ENCODE measurements around the gene MIER2.
A peak's percentile ranks its signal among the peaks of the same experiment; 100 is the strongest.
"Not testable (repeated sequence)": the region's sequence is repeated elsewhere in the genome, so short reads cannot be mapped to it uniquely, and the experiment has no call there.

The MIER2 gene

DNA sequence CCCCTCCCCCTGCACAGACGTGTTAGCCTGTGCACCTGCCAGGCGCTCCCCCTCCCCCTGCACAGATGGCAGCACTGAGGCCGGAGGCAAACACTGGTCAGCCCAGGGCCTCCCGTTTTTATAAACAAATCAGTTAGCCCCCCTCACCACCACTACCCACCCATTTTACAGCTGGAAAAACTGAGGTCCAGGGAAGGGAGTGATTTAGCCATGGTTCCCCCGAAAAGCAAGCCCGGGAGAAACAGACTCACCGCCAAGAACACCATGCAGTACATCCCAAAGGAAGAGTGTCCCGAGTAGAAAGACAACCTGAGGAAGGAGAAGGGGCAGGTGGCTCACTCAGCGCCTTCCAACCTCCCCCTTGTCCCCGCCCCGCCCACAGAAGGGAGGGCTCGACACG is 62.1 kb downstream of the MIER2 start:
- ATAC-seq (no peak), DNase-seq (ENCODE audit: low spot score in 2 of 2) (no peak)
- H3K27ac Mint-ChIP-seq: no peak overlapping the region
- H3K4me1 Mint-ChIP-seq: no peaks in the 10 kb centered on the region
- H3K9me3 Mint-ChIP-seq: no peaks in the 10 kb centered on the region
- H3K36me3 Mint-ChIP-seq: no peaks in the 10 kb centered on the region
- H3K4me3 Mint-ChIP-seq: no peak overlapping the region

DNA sequence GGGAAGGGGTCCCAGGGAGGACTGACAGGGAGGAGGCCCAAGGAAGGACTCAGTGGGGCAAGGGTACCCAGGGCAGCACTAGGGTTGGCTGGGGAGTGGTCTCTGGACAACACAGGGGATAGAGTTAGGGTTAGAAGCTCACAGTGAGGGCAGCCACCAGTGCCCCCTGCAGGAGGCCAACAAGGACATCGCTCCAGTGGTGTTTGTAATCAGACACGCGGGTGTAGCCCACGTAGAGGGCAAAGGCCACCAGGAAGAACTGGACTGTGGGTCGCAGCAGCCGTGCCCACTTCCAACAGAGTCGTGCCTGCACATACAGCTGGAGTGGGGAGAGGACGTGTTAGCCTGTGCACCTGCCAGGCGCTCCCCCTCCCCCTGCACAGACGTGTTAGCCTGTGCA is 62.6 kb downstream of the MIER2 start:
- H3K4me3 Mint-ChIP-seq: no peak overlapping the region
- ATAC-seq (peak; percentile 28), DNase-seq (ENCODE audit: low spot score in 2 of 2) (no peak)
- H3K27ac Mint-ChIP-seq: no peak overlapping the region
- no peaks in the 10 kb centered on the region for H3K9me3 Mint-ChIP-seq
- no peaks in the 10 kb centered on the region for H3K4me1 Mint-ChIP-seq
- no peaks in the 10 kb centered on the region for H3K36me3 Mint-ChIP-seq

DNA sequence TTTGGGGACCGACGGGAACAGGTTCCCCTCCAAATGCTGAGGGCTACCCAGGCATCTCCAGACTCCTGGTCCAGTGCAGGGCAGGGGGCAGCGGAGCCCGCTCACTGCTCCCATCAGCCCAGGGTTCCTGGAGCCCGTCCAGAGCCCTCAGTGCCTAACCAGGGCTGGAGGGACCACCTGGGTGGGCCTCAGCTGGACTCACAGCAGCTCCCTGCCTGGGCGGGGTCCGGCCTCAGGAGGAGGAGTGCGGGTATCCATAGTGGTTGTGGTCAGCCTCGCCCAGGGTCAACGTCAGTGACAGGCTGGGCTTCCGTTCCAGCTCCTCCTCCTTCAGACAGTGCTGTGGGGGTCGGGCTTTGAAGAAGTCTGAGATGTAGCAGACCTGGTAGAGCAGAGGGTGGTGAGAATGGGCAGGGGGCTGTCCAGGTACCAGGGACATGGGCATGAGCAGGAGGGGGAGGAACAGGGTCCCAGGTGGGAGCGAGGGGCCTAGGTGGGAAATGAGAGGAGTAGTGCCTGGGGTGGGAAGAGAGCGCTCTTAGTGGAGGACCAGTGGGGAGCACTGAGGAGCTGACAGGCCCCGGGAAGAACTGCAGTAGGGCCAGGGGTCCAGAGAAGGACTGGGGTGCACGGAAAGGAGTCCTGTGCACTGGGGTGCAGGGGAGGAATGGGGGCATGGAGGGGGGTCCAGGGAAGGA is 63.3 kb downstream of the MIER2 start:
- Mint-ChIP-seq H3K27ac (no peak overlapping the region), H3K36me3 (no peaks in the 10 kb centered on the region), H3K4me3 (no peak overlapping the region), H3K4me1 (no peaks in the 10 kb centered on the region), H3K9me3 (no peaks in the 10 kb centered on the region)
- ATAC-seq: no peak
- no peak for DNase-seq (ENCODE audit: low spot score in 2 of 2)

DNA sequence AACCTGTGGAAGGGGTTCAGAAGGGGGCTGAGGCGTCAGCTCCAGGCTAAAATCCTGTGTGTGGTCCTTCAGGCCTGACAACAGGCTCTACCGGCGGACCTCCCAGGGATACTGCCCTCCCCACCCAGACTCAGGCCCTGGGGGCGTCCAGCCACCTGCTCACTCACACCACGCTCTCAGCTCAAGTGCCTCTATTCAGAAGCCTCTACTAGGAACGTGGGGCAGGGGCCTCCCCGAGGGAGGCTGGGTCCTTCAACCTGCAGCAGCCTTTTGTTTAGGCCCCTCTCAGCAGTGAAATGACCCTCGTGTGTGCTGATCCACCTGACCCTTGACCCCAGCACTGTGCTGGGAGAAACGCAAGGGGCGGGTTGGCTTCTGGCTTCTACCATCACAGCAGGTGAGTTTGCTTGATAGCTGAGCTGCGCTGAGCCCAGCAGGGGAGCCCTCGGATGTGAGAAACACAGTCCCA is 64.0 kb downstream of the MIER2 start:
- H3K27ac Mint-ChIP-seq: no peak overlapping the region
- H3K9me3 Mint-ChIP-seq: no peaks in the 10 kb centered on the region
- no peaks in the 10 kb centered on the region for H3K4me1 Mint-ChIP-seq
- DNase-seq (ENCODE audit: low spot score in 2 of 2) (no peak), ATAC-seq (no peak)
- H3K4me3 Mint-ChIP-seq: no peak overlapping the region
- no peaks in the 10 kb centered on the region for H3K36me3 Mint-ChIP-seq

DNA sequence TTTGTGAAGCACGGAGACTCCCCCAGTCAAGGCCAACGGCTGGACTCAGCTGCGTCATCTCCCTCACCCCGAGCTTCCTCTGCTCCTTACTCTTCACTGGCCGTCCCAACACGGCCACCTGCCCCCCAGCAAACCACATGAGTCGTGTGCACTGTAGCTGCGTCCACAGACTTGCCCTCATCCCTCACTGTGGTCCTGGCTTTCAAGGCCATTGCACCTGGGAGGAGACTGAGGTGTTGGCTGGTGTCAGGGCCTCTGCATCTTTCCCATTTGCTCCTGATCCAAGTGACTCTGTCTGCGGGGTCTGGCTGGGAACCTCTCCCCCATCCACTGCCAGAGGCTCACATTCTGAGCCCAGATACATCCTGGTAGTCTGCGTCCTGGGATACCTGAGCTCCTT is 64.9 kb downstream of the MIER2 start:
- Mint-ChIP-seq H3K4me1 (no peaks in the 10 kb centered on the region), H3K4me3 (no peak overlapping the region), H3K9me3 (no peaks in the 10 kb centered on the region), H3K36me3 (no peaks in the 10 kb centered on the region), H3K27ac (no peak overlapping the region)
- ATAC-seq (no peak), DNase-seq (ENCODE audit: low spot score in 2 of 2) (no peak)

DNA sequence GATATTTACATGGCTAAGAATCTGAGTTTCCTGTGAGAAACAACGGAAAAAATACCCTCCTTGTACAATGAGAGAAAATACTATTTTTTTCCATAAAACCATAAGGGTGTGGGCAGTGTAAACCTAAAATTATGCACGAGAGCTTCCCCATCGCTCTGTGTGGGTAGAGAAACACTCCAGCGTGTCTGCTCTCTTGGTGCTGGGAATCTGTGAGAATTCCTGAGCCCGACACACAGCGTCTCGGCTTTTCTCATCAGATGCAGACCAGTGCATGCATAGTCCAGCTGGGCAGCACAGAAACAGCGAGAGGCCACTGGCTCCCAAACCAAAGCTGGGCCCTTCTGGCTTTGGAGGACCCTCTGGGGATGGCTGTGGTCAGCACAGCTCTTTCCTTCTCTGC is 65.4 kb downstream of the MIER2 start:
- H3K9me3 Mint-ChIP-seq: no peaks in the 10 kb centered on the region
- H3K4me1 Mint-ChIP-seq: no peaks in the 10 kb centered on the region
- H3K4me3 Mint-ChIP-seq: no peak overlapping the region
- ATAC-seq: no peak
- no peak for DNase-seq (ENCODE audit: low spot score in 2 of 2)
- H3K27ac Mint-ChIP-seq: no peak overlapping the region
- H3K36me3 Mint-ChIP-seq: no peaks in the 10 kb centered on the region

DNA sequence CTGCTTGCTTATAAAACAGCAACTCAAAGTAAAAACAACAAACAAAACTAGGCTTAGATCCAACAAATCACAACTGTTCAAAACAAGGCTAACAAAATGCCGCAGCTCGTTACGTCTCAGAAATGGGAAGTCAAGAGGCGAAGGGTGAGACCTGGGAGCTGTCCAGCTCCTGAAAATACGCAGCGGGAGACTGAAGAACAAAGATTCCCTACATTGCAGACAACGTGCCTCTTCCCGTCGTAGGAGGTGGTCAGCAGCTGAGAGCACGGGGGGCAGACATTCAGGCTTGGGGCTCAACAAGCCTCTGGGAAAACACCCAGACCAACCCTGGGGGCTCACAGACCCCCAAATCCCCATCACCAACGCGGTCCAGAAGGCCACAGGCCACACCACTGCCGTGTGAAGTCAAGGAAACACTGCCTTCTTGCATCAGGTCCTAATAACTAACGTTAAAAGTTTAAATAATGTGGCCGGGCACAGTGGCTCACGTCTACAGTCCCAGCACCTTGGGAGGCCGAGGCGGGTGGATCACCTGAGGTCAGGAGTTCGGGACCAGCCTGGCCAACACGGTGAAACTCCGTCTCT is 66.9 kb downstream of the MIER2 start:
- Mint-ChIP-seq H3K27ac (no peak overlapping the region), H3K9me3 (no peaks in the 10 kb centered on the region), H3K36me3 (no peaks in the 10 kb centered on the region), H3K4me3 (no peak overlapping the region), H3K4me1 (no peaks in the 10 kb centered on the region)
- DNase-seq (ENCODE audit: low spot score in 2 of 2) (no peak), ATAC-seq (no peak)

DNA sequence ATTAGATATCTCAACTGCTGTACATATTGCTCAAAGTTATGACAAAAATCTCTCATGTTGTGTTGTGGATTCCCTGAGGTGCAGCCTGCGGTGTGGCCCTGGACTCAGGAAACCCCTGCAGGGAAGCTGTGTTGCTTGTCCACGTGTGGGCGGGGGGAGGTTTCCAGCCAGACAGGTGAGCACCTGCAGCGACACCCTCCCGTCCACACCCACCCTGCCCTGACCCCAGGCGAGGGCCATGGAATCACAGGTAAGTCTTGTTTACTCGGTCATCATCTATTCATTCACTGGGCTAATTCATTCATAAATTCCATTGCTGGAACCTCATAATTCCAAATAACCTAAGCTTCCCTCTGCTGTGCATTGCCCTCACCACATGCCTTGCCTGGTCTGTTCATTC is 67.5 kb downstream of the MIER2 start:
- H3K9me3 Mint-ChIP-seq: no peaks in the 10 kb centered on the region
- no peak overlapping the region for H3K4me3 Mint-ChIP-seq
- H3K27ac Mint-ChIP-seq: no peak overlapping the region
- H3K4me1 Mint-ChIP-seq: no peaks in the 10 kb centered on the region
- DNase-seq (ENCODE audit: low spot score in 2 of 2) (no peak), ATAC-seq (no peak)
- H3K36me3 Mint-ChIP-seq: no peaks in the 10 kb centered on the region

DNA sequence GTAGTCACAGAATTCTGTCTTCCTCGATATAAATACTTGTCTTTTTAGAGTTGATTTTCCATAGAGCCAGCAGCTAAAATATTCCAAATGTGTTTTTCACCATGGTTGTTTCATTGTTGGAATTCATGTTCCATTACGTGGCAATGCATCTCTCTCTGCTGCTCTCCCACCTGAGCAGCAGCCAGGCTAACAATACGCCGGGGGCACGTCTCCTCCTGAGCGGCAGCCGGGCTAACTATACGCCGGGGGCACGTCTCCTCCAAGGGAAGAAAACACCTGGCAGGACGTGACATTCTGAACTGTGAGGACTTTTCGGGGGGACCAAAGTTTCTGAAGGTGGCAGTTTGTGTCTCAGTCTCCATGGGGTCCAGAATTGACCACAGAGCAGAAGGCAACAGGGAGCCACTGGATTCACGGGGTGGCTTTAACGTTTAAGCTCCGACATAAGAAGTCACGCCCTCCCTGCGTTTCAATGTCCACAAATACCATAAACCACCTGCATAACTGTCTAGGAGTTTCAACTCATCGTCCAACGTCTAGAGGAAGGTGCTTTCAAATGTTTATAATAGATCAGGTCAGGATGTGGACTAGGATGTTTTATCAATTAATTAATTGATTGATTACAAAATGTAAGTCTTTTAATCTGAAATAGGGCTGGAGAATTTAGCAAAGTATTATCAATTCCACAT is 68.5 kb downstream of the MIER2 start:
- no peak overlapping the region for H3K4me3 Mint-ChIP-seq
- H3K27ac Mint-ChIP-seq: no peak overlapping the region
- H3K4me1 Mint-ChIP-seq: no peaks in the 10 kb centered on the region

DNA sequence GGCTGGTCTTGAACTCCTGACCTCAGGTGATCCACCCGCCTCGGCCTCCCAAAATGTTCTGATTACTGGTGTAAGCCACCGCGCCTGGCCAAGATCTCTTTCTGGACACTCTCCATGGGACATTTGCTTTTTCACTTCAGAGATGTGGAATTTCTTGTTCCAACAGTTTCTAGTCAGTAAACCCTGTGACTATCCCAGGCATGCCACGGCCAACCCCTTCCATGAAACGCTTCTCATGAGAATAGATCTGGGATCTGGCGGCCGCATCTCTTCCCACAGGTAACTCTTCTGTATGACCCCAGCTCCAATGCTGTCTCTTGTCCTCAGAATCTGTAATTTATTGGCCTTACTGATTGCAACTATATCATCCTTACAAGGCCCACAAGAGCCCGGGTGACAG is 69.6 kb downstream of the MIER2 start:
- Mint-ChIP-seq H3K4me3 (no peak overlapping the region), H3K27ac (no peak overlapping the region), H3K9me3 (no peaks in the 10 kb centered on the region), H3K36me3 (no peaks in the 10 kb centered on the region), H3K4me1 (no peaks in the 10 kb centered on the region)
- ATAC-seq (no peak), DNase-seq (ENCODE audit: low spot score in 2 of 2) (no peak)

More for the DNA sequence above, 68.5 kb downstream of the MIER2 start:
- no peak for ATAC-seq
- DNase-seq (ENCODE audit: low spot score in 2 of 2): no peak
- no peaks in the 10 kb centered on the region for H3K36me3 Mint-ChIP-seq
- no peaks in the 10 kb centered on the region for H3K9me3 Mint-ChIP-seq

DNA sequence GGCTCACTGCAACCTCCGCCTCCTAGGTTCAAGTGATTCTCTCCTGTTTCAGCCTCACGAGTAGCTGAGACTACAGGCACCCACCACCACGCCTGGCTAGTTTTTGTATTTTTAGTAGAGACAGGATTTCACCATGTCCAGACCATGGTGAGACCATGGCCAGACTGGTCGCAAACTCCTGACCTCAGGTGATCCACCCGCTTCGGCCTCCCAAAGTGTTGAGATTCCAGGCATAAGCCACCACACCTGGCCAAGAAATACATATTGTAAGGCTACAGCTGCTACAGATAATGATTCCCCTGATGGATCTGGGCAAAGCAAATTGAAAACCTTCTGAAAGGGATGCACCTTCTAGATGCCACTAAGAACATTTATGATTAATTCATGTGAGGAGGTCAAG is 71.2 kb downstream of the MIER2 start:
- no peak overlapping the region for H3K4me3 Mint-ChIP-seq

DNA sequence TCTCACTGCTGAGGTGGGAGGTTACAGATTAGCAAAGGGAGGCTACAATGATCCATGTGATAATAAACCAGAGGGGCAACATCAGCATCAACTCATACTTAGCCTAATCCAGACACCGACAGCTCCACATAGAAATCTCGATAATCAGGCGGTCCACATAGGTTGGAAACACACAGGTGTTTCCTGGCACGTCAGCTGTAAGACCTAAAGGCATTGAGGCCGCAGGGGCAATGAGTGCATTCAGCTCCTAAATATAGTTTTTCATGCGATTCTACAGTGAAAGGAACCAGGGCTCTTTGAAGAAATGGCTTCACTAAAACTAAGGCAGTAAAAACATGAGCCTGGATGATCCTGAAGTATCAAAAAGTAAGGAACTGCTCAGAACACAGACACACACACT is 72.7 kb downstream of the MIER2 start:
- Mint-ChIP-seq H3K27ac (no peak overlapping the region), H3K36me3 (no peaks in the 10 kb centered on the region), H3K4me3 (no peak overlapping the region), H3K4me1 (peaks cover 9% of the 10 kb centered on the region), H3K9me3 (no peaks in the 10 kb centered on the region)
- DNase-seq (ENCODE audit: low spot score in 2 of 2): no peak
- no peak for ATAC-seq

More for the DNA sequence above, 71.2 kb downstream of the MIER2 start:
- no peaks in the 10 kb centered on the region for H3K36me3 Mint-ChIP-seq
- H3K4me1 Mint-ChIP-seq: no peaks in the 10 kb centered on the region
- H3K9me3 Mint-ChIP-seq: no peaks in the 10 kb centered on the region
- no peak overlapping the region for H3K27ac Mint-ChIP-seq
- ATAC-seq: no peak
- DNase-seq (ENCODE audit: low spot score in 2 of 2): no peak

DNA sequence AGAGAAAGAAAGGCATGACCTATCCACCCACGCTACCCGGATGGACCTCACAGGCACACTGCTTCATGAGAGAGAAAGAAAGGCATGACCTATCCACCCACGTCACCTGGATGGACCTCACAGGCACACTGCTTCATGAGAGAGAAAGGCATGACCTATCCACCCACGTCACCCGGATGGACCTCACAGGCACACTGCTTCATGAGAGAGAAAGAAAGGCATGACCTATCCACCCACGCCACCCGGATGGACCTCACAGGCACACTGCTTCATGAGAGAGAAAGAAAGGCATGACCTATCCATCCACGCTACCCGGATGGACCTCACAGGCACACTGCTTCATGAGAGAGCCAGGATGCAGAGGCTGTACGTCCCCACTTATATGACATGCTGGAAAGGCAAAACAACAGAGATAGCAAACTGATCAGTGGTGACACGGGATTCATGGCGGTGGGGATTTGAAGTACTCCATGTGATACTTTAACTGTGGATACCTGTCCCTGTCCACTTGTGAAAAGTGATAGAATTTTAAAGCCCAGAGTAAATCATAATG is 73.8 kb downstream of the MIER2 start:
- DNase-seq (ENCODE audit: low spot score in 2 of 2); H3K27ac Mint-ChIP-seq; H3K36me3 Mint-ChIP-seq; H3K4me3 Mint-ChIP-seq; ATAC-seq; H3K9me3 Mint-ChIP-seq: not testable (repeated sequence)
- H3K4me1 Mint-ChIP-seq: peaks cover 12% of the 10 kb centered on the region

DNA sequence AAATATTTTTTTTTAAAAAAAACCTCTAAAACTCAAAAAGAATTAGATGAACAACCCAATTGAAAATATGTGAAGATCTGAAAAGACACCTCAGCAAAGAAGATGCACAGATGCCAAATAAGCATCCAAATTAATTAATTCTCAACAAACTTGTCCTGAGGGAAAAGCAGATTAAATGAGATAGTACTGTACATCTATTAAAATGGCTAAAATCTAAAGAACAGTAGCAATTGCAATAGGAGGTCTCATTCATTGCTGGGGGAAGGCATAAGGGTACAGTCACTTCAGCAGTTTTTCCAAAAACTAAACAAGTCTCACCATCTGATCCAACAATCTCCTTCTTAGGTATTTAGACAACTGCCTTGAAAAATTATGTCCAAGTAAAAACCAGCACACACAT is 75.4 kb downstream of the MIER2 start:
- Mint-ChIP-seq H3K9me3 (no peaks in the 10 kb centered on the region), H3K4me3 (no peak overlapping the region), H3K36me3 (no peaks in the 10 kb centered on the region), H3K27ac (no peak overlapping the region), H3K4me1 (peaks cover 12% of the 10 kb centered on the region)
- ATAC-seq (no peak), DNase-seq (ENCODE audit: low spot score in 2 of 2) (no peak)

DNA sequence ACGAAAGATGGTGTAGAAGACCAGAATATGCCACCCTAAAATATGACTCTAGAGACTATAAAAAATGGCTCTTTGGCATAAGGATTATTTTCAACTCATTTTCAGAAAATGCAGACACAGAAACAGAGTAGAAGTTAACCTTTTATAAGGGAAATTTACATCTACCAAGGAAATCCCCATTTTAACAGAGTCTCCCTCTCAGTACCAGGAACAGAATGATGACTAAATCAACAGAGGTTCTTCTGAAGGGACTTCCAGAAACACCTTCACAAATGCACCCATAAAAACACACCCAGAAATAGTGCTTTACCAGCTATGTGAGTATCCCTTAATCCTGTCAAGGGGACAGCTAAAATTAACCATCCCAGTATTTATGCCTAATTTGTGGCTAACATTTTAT is 82.5 kb downstream of the MIER2 start:
- ATAC-seq: peak; percentile 60
- no peaks in the 10 kb centered on the region for H3K36me3 Mint-ChIP-seq
- peaks cover 13% of the 10 kb centered on the region for H3K4me1 Mint-ChIP-seq
- H3K27ac Mint-ChIP-seq: no peak overlapping the region
- no peaks in the 10 kb centered on the region for H3K9me3 Mint-ChIP-seq
- no peak overlapping the region for H3K4me3 Mint-ChIP-seq
- no peak for DNase-seq (ENCODE audit: low spot score in 2 of 2)

DNA sequence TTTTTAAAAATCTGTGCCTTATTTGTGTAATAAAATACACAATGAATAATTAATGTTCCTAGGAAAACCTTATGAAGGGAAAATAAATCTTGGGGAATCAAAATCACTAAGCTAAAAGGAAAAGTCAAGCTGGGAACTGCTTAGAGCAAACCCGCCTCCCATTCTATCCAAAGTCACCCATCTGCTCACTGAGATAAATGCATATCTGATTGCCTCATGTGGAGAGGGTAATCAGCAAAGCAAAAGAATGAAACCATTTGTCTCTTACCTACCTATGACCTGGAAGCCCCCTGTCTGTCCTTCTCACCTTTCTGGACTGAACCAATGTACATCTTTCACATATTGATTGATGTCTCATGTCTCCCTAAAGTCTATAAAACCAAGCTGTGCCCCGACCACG is 87.8 kb downstream of the MIER2 start:
- H3K4me1 Mint-ChIP-seq; DNase-seq (ENCODE audit: low spot score in 2 of 2); H3K36me3 Mint-ChIP-seq; H3K27ac Mint-ChIP-seq; H3K9me3 Mint-ChIP-seq; H3K4me3 Mint-ChIP-seq; ATAC-seq: not testable (repeated sequence)
